GM23338 (cell line): ENCODE data around the gene OPRL1. TPM values are rescaled to one million over a fixed set of nuclear protein-coding genes. Genes with fewer than 3 reads are reported as not detected.

Experiments used
- ATAC-seq: fragments of 200-7000 bp; cut with Tn5 transposase; 3 replicates; pipeline ENCODE4 v1.9.1; 2020
- DNase-seq: peaks from one replicate; pipeline ENCODE4 v3.0.0-alpha.2; 2015; ENCODE audit warnings: low spot score
- H2AFZ ChIP-seq: fragments of 200-600 bp; sonication (generic); 2 replicates; pipeline ENCODE4 v1.8.0; 2016; ENCODE audit warnings: antibody characterized with exemption, mild to moderate bottlenecking, moderate library complexity
- H3F3A ChIP-seq: fragments of 200-600 bp; sonication (generic); replicated peaks from 2 replicates; pipeline ENCODE4 v1.8.0; 2017; ENCODE audit warnings: antibody characterized with exemption, mixed run types, low read depth
- H3K27ac ChIP-seq: fragments of 200-600 bp; sonication (generic); 2 replicates; pipeline ENCODE4 v1.6.1; 2016; ENCODE audit warnings: low read depth
- H3K27me3 ChIP-seq: fragments of 200-600 bp; sonication (generic); 2 replicates; pipeline ENCODE4 v1.8.0; 2016; ENCODE audit warnings: mild to moderate bottlenecking, mixed run types, moderate library complexity; ENCODE audit not compliant: insufficient read depth
- H3K36me3 ChIP-seq: fragments of 200-600 bp; sonication (generic); 2 replicates; pipeline ENCODE4 v1.8.0; 2016; ENCODE audit warnings: mild to moderate bottlenecking; ENCODE audit not compliant: insufficient read depth
- H3K4me1 ChIP-seq: fragments of 200-600 bp; sonication (generic); 2 replicates; pipeline ENCODE4 v1.8.0; 2016; ENCODE audit warnings: mild to moderate bottlenecking, moderate library complexity; ENCODE audit not compliant: insufficient read depth
- H3K4me2 ChIP-seq: fragments of 200-600 bp; sonication (generic); 2 replicates; pipeline ENCODE4 v1.7.1; 2017; ENCODE audit warnings: mixed run types
- H3K4me3 ChIP-seq: fragments of 200-600 bp; sonication (generic); 2 replicates; pipeline ENCODE4 v1.6.1; 2016; ENCODE audit warnings: mixed run types
- H3K79me2 ChIP-seq: fragments of 200-600 bp; sonication (generic); replicated peaks from 2 replicates; pipeline ENCODE4 v1.8.0; 2017; ENCODE audit warnings: mild to moderate bottlenecking; ENCODE audit not compliant: insufficient read depth
- H3K9me2 ChIP-seq: fragments of 200-600 bp; sonication (generic); 2 replicates; pipeline ENCODE4 v1.8.0; 2017; ENCODE audit not compliant: insufficient read depth
- H4K20me1 ChIP-seq: fragments of 200-600 bp; sonication (generic); replicated peaks from 2 replicates; pipeline ENCODE4 v1.8.0; 2017; ENCODE audit warnings: mild to moderate bottlenecking; ENCODE audit not compliant: insufficient read depth
- H3K27ac Mint-ChIP-seq: 2 replicates; pipeline ENCODE4 v1.8.0; 2020; ENCODE audit warnings: inconsistent platforms, mild to moderate bottlenecking, moderate library complexity, mixed read lengths
- H3K27me3 Mint-ChIP-seq: 3 replicates; pipeline ENCODE4 v1.8.0; 2022; ENCODE audit warnings: low read depth, mild to moderate bottlenecking, moderate library complexity, mixed read lengths, inconsistent platforms; ENCODE audit not compliant: insufficient read depth, poor library complexity
- H3K36me3 Mint-ChIP-seq: 3 replicates; pipeline ENCODE4 v1.8.0; 2021; ENCODE audit warnings: low read depth, mild to moderate bottlenecking, inconsistent platforms, moderate library complexity, mixed read lengths
- H3K4me1 Mint-ChIP-seq: 3 replicates; pipeline ENCODE4 v1.8.0; 2020; ENCODE audit warnings: mild to moderate bottlenecking, inconsistent platforms, mixed read lengths
- H3K4me3 Mint-ChIP-seq: 3 replicates; pipeline ENCODE4 v1.8.0; 2021; ENCODE audit warnings: moderate library complexity, mild to moderate bottlenecking, inconsistent platforms, mixed read lengths
- H3K9me3 Mint-ChIP-seq: 3 replicates; pipeline ENCODE4 v1.8.0; 2020; ENCODE audit warnings: moderate library complexity, mild to moderate bottlenecking, inconsistent platforms, mixed read lengths
- EZH2phosphoT487 ChIP-seq: fragments of 200-600 bp; sonication (generic); IDR thresholded peaks from one replicate; pipeline ENCODE4 v1.8.1; 2018; ENCODE audit warnings: antibody characterized with exemption; ENCODE audit not compliant: unreplicated experiment
- JUNB ChIP-seq: IDR thresholded peaks from one replicate; pipeline ENCODE4 v1.6.1; 2016; ENCODE audit warnings: antibody characterized with exemption; ENCODE audit not compliant: unreplicated experiment
- NANOG ChIP-seq: IDR thresholded peaks from 2 replicates; pipeline ENCODE4 v1.6.1; 2016; ENCODE audit warnings: antibody characterized with exemption, borderline replicate concordance
- ZNF331 ChIP-seq: fragments of 250-450 bp; sonication (Bioruptor Pico); IDR thresholded peaks from 2 replicates; pipeline ENCODE4 v1.5.0; 2020; ENCODE audit warnings: low read depth, mild to moderate bottlenecking, moderate library complexity
- polyA plus RNA-seq: library from polyadenylated mRNA; unstranded; fragments of >200 nt; fragmentation: Nextera tagmentation; extraction: Ambion mirVana; gene quantifications from 2 replicates; pipeline ENCODE4 v1.2.1, GENCODE V29; 2016
- total RNA-seq: library from RNA; depleted of rRNA; stranded (reverse); fragments of >200 nt; shearing (Covaris generic); gene quantifications from 2 replicates; pipeline ENCODE4 v1.2.3, GENCODE V29; 2014
- TF ChIP-seq, protein P1 (sequence below): IDR thresholded peaks from one replicate; pipeline ENCODE4 v1.6.1; 2018; ENCODE audit warnings: antibody characterized with exemption; ENCODE audit not compliant: unreplicated experiment
- TF ChIP-seq, protein P2 (sequence below): IDR thresholded peaks from 2 replicates; pipeline ENCODE4 v1.6.1; 2016; ENCODE audit warnings: antibody characterized with exemption
- TF ChIP-seq, protein P3 (sequence below), 2 experiments: fragments of 200-600 bp in 1 of 2; sonication (generic) in 1 of 2; conservative IDR thresholded peaks; 2 replicates each; pipeline versions ENCODE4 v1.5.1 to v1.6.1; 2016 to 2017; ENCODE audit warnings: antibody characterized with exemption in 2 of 2, low read depth in 2 of 2, mild to moderate bottlenecking in 2 of 2, moderate library complexity in 1 of 2

OPRL1 gene
- total and polyA plus RNA-seq, 2 experiments from 2014 or later, result 0.27 to 1.1 TPM

- TF ChIP-seq, protein P1, sequence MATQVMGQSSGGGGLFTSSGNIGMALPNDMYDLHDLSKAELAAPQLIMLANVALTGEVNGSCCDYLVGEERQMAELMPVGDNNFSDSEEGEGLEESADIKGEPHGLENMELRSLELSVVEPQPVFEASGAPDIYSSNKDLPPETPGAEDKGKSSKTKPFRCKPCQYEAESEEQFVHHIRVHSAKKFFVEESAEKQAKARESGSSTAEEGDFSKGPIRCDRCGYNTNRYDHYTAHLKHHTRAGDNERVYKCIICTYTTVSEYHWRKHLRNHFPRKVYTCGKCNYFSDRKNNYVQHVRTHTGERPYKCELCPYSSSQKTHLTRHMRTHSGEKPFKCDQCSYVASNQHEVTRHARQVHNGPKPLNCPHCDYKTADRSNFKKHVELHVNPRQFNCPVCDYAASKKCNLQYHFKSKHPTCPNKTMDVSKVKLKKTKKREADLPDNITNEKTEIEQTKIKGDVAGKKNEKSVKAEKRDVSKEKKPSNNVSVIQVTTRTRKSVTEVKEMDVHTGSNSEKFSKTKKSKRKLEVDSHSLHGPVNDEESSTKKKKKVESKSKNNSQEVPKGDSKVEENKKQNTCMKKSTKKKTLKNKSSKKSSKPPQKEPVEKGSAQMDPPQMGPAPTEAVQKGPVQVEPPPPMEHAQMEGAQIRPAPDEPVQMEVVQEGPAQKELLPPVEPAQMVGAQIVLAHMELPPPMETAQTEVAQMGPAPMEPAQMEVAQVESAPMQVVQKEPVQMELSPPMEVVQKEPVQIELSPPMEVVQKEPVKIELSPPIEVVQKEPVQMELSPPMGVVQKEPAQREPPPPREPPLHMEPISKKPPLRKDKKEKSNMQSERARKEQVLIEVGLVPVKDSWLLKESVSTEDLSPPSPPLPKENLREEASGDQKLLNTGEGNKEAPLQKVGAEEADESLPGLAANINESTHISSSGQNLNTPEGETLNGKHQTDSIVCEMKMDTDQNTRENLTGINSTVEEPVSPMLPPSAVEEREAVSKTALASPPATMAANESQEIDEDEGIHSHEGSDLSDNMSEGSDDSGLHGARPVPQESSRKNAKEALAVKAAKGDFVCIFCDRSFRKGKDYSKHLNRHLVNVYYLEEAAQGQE, result no peak
- no peak for TF ChIP-seq EZH2phosphoT487
- TF ChIP-seq ZNF331, result no peak
- no peak for TF ChIP-seq NANOG
- no peak for TF ChIP-seq JUNB
- TF ChIP-seq, protein P2, sequence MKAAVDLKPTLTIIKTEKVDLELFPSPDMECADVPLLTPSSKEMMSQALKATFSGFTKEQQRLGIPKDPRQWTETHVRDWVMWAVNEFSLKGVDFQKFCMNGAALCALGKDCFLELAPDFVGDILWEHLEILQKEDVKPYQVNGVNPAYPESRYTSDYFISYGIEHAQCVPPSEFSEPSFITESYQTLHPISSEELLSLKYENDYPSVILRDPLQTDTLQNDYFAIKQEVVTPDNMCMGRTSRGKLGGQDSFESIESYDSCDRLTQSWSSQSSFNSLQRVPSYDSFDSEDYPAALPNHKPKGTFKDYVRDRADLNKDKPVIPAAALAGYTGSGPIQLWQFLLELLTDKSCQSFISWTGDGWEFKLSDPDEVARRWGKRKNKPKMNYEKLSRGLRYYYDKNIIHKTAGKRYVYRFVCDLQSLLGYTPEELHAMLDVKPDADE, result no peak
Measured at GRCh38 chr20:64099086-64099786, 19.4 kb downstream of the OPRL1 start (continued).

DNA sequence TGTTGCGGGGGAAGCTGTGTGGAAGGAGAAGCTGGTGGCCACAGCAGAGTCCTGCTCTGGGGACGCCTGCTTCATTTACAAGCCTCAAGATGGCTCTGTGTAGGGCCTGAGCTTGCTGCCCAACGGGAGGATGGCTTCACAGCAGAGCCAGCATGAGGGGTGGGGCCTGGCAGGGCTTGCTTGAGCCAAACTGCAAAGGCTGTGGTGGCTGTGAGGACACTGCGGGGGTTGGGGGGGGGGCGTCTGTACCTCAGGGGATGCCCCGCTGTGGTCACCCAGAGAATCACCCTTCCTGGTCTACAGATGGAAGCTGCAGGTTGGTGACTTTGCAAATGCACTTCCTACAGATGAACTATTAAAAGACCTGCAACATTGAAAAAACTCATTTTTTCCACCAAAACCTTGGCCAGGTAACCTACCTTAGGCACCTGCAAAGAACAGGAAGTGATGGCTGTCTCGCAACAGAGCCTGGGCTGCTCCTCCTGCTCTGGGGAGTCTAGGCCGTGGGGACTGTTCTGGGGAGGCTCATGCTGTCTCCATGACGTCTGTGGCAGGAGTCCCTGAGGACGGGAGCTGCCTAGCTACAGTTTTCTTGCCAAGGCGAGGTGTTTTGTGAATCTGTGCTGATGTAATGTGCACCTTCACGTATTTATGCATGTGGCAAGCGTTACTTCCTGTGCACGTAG, 20.1 kb downstream of the OPRL1 start:
- Histone ChIP-seq H4K20me1 (no peaks in the 10 kb centered on the region), H2AFZ (no peak overlapping the region; the same call in 1 of the 2 replicates), H3K9me2 (no peaks in the 10 kb centered on the region), H3K36me3 (no peaks in the 10 kb centered on the region), H3K4me3 (no peak overlapping the region), H3K27me3 (peaks cover 17% of the 10 kb centered on the region), H3K4me1 (no peaks in the 10 kb centered on the region), H3K27ac (no peak overlapping the region), H3K79me2 (no peaks in the 10 kb centered on the region), H3K4me2 (no peak overlapping the region), H3F3A (peaks cover 7% of the 10 kb centered on the region)
- Mint-ChIP-seq H3K27ac (no peak overlapping the region), H3K27me3 (peaks cover 31% of the 10 kb centered on the region), H3K36me3 (peaks cover 4% of the 10 kb centered on the region; the same call in 2 of the 3 replicates), H3K4me3 (no peak overlapping the region), H3K9me3 (peaks cover 8% of the 10 kb centered on the region), H3K4me1 (peaks cover 11% of the 10 kb centered on the region)
- no peak for DNase-seq
- ATAC-seq, result no peak
- TF ChIP-seq ZNF331, result no peak
- TF ChIP-seq, protein P1, result no peak
- TF ChIP-seq, protein P3, sequence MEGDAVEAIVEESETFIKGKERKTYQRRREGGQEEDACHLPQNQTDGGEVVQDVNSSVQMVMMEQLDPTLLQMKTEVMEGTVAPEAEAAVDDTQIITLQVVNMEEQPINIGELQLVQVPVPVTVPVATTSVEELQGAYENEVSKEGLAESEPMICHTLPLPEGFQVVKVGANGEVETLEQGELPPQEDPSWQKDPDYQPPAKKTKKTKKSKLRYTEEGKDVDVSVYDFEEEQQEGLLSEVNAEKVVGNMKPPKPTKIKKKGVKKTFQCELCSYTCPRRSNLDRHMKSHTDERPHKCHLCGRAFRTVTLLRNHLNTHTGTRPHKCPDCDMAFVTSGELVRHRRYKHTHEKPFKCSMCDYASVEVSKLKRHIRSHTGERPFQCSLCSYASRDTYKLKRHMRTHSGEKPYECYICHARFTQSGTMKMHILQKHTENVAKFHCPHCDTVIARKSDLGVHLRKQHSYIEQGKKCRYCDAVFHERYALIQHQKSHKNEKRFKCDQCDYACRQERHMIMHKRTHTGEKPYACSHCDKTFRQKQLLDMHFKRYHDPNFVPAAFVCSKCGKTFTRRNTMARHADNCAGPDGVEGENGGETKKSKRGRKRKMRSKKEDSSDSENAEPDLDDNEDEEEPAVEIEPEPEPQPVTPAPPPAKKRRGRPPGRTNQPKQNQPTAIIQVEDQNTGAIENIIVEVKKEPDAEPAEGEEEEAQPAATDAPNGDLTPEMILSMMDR (conservative IDR thresholded peaks at IDR 0.05; ENCODE audit: low read depth in 2 of 2), result no peak
